BJ (cell line): ENCODE results near the gene MGAT4A. TPM values are rescaled to one million over a fixed set of nuclear protein-coding genes. Genes with fewer than 3 reads are reported as not detected.
A peak's percentile ranks its signal among the peaks of the same experiment; 100 is the strongest.

Experiments used
- CTCF ChIA-PET: fragments of 350-600 bp; formaldehyde crosslinking; extraction: SDS; loops from one replicate; lab custom pipeline; 2021; ENCODE audit warnings: antibody characterized with exemption, inconsistent platforms; lab: Yijun Ruan, JAX
- POLR2A ChIA-PET: fragments of 300-600 bp; sonication (Branson Sonifier 250); formaldehyde crosslinking; extraction: SDS; loops from one replicate; lab custom pipeline; 2021; ENCODE audit warnings: antibody characterized with exemption; lab: Charles Lee
- DNase-seq: peaks from one replicate; pipeline ENCODE4 v3.0.0-alpha.2; 2011; ENCODE audit warnings: low read depth
- H3K27me3 ChIP-seq: 2 replicates; pipeline ENCODE4 v1.6.0; 2011; ENCODE audit warnings: low read length; ENCODE audit not compliant: control insufficient read depth, insufficient read depth
- H3K36me3 ChIP-seq: 2 replicates; pipeline ENCODE4 v1.5.1; 2011; ENCODE audit warnings: low read length; ENCODE audit not compliant: control insufficient read depth, insufficient read depth
- H3K4me3 ChIP-seq: 2 replicates; pipeline ENCODE4 v1.5.1; 2011; ENCODE audit warnings: low read depth, mild to moderate bottlenecking, control low read depth, low read length
- CTCF ChIP-seq: IDR thresholded peaks from 2 replicates; pipeline ENCODE4 v1.5.1; 2011; ENCODE audit warnings: low read depth, mild to moderate bottlenecking, control low read depth, inconsistent platforms, low read length, moderate library complexity; ENCODE audit not compliant: insufficient read depth
- polyA plus RNA-seq: library from polyadenylated mRNA; depleted of rRNA; stranded (reverse); fragments of >200 nt; gene quantifications from 2 replicates; pipeline ENCODE4 v1.2.3, GENCODE V29; 2011

MGAT4A gene
- polyA plus RNA-seq, 1 experiment: not detected

GRCh38 chr2:98614024-98614739 lies 116.8 kb downstream of the MGAT4A start:
- DNase-seq: no peak
- Histone ChIP-seq H3K27me3 (no peaks in the 10 kb centered on the region), H3K4me3 (no peak overlapping the region), H3K36me3 (peaks cover 21% of the 10 kb centered on the region)
- CTCF ChIA-PET: interaction anchor here (1.0 kb wide), 1 partner anchor 53 kb away, joined by 3 read pairs; no protein-coding TSS in a partner anchor
- TF ChIP-seq CTCF: no peak
- POLR2A ChIA-PET: no interaction called here

- ChIA-PET POLR2A (no interaction called here), CTCF (interaction anchor here (1.0 kb wide), 1 partner anchor 30 kb away, joined by 3 read pairs; no protein-coding TSS in a partner anchor)
- DNase-seq: no peak
- Histone ChIP-seq H3K4me3 (peak overlapping the region; percentile 90), H3K36me3 (peaks cover 9% of the 10 kb centered on the region), H3K27me3 (no peaks in the 10 kb centered on the region)
- TF ChIP-seq CTCF: no peak
These were observed 121.8 kb downstream of the MGAT4A start for GRCh38 chr2:98608962-98609604.

GRCh38 chr2:98608116-98608961 lies 122.6 kb downstream of the MGAT4A start, which contains the start of the genes COA5 and UNC50:
Gene COA5 (minus strand): TSS chr2:98608512. CDS start chr2:98608405, 107 bp downstream.
Gene UNC50 (plus strand): TSS chr2:98608589. CDS start chr2:98609760, 1,171 bp downstream.
- no peak for DNase-seq
- ChIA-PET CTCF (interaction anchor here (1.0 kb wide), 1 partner anchor 29 kb away, joined by 3 read pairs; no protein-coding TSS in a partner anchor), POLR2A (no interaction called here)
- Histone ChIP-seq H3K27me3 (no peaks in the 10 kb centered on the region), H3K4me3 (peak within 1 kb of the TSS; percentile 90), H3K36me3 (peaks cover 5% of the 10 kb centered on the region)
- no peak for TF ChIP-seq CTCF

GRCh38 chr2:98607741-98608115 lies 123.2 kb downstream of the MGAT4A start:
- H3K27me3 ChIP-seq: no peaks in the 10 kb centered on the region
- TF ChIP-seq CTCF: no peak
- no peak for DNase-seq
- H3K36me3 ChIP-seq: peaks cover 6% of the 10 kb centered on the region
- ChIA-PET CTCF (no interaction called here), POLR2A (no interaction called here)
- H3K4me3 ChIP-seq: peak overlapping the region; percentile 90

- no peak for DNase-seq
- peak overlapping the region; percentile 90 for H3K4me3 ChIP-seq
- H3K27me3 ChIP-seq: no peaks in the 10 kb centered on the region
- POLR2A ChIA-PET: no interaction called here
- no peak for TF ChIP-seq CTCF
- H3K36me3 ChIP-seq: peaks cover 8% of the 10 kb centered on the region
- CTCF ChIA-PET: no interaction called here
These were observed 123.8 kb downstream of the MGAT4A start for GRCh38 chr2:98607104-98607503.
